Upper lobe of left lung (tissue), 6 donors: ENCODE measurements around the gene ERMP1. TPM values are rescaled to one million over a fixed set of nuclear protein-coding genes. Genes with fewer than 3 reads are reported as not detected.
"Not testable (repeated sequence)": the region's sequence is repeated elsewhere in the genome, so short reads cannot be mapped to it uniquely, and the experiment has no call there.

Experiments used
- ATAC-seq, 2 donors: fragments of 200-7000 bp; cut with Tn5 transposase; one replicate each; pipeline ENCODE4 v1.9.1; 2022; ENCODE audit warnings: mild to moderate bottlenecking in 2 of 2, moderate library complexity in 2 of 2; ENCODE audit not compliant: low FRiP score in 2 of 2
- DNase-seq, 2 donors: peaks; one replicate each; pipeline ENCODE4 v3.0.0-alpha.2; 2019 to 2020
- H3K27ac ChIP-seq, 4 donors: fragments of 200-600 bp; sonication (generic); one replicate each; pipeline ENCODE4 v1.5.1; 2016 to 2019
- H3K27me3 ChIP-seq, 4 donors: fragments of 200-600 bp; sonication (generic); one replicate each; pipeline ENCODE4 v1.5.1; 2017 to 2019
- H3K36me3 ChIP-seq, 4 donors: fragments of 200-600 bp; sonication (generic); one replicate each; pipeline ENCODE4 v1.5.1; 2016 to 2019
- H3K4me1 ChIP-seq, 4 donors: fragments of 200-600 bp; sonication (generic); one replicate each; pipeline ENCODE4 v1.5.1; 2018 to 2019
- H3K4me3 ChIP-seq, 4 donors: fragments of 200-600 bp; sonication (generic); one replicate each; pipeline ENCODE4 v1.5.1; 2017 to 2019; ENCODE audit warnings: mild to moderate bottlenecking in 2 of 4, moderate library complexity in 1 of 4
- H3K9me3 ChIP-seq, 4 donors: fragments of 200-600 bp; sonication (generic); one replicate each; pipeline ENCODE4 v1.5.1; 2018 to 2019
- EP300 ChIP-seq, 4 donors: sonication (generic); formaldehyde crosslinking; IDR thresholded peaks; one replicate each; pipeline ENCODE4 v1.5.1; 2017; ENCODE audit warnings: antibody characterized with exemption in 4 of 4, control low read depth in 2 of 4
- POLR2A ChIP-seq, 4 donors: fragments of 450-650 bp; IDR thresholded peaks; one replicate each; pipeline ENCODE4 v1.5.1; 2016 to 2017; ENCODE audit warnings: antibody characterized with exemption in 4 of 4, mild to moderate bottlenecking in 2 of 4
- POLR2AphosphoS5 ChIP-seq, 2 donors: sonication (generic); formaldehyde crosslinking; IDR thresholded peaks; one replicate each; pipeline ENCODE4 v1.5.1; 2017; ENCODE audit warnings: antibody characterized with exemption in 2 of 2
- WGBS, 2 donors: methylation state at CpG; one replicate each; pipeline ENCODE4 v1.1.5; 2017 to 2018; 5-methylcytosine and 5-hydroxymethylcytosine counted together
- total RNA-seq, 6 donors: library from RNA; depleted of rRNA in 4 of 6; stranded (reverse); fragments of >200 nt in 4 of 6; gene quantifications; one replicate each; pipeline versions ENCODE4 v1.1.0 to v1.2.1, GENCODE V29; 2016 to 2021
- TF ChIP-seq, protein P1 (sequence below), 6 experiments: fragments of 450-650 bp in 4 of 6; fragments of 200-600 bp in 2 of 6; sonication (generic) in 2 of 6; IDR thresholded peaks; one replicate each; pipeline ENCODE4 v1.5.1; 2016 to 2019; ENCODE audit warnings: antibody characterized with exemption in 6 of 6
- donor health status: DM: no; HTN: no; CAD: no; lungs with moderate emphysema.
- donor health status: DM: no; HTN: yes; CAD: no; lungs with severe emphysema.

Gene ERMP1
- total RNA-seq, 6 donors from 2014 or later, result 8.4 to 27.4 (median 20.5) TPM

DNA sequence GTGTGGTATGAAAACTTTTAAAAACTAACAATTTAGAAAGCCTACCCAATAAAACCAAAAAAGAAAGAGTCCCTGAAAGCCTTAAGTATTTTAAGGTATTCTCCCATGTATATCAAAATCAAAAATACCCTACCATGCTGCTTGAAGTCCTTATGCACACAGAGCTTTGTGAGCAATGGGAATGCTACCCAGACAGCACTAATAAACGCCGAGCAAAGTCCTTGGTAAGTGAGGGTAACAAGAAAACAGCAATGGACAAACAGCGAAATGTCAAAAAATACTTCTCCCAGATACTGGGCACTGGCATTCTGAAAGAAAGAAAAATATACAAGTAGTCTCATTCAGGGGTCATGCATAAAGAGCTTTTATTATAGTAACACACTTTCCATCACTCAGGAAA lies 27.4 kb downstream of the ERMP1 start:
- Histone ChIP-seq H3K4me1 (no peaks in the 10 kb centered on the region), H3K9me3 (no peaks in the 10 kb centered on the region), H3K27me3 (no peaks in the 10 kb centered on the region), H3K27ac (no peak overlapping the region), H3K36me3 (peaks cover 0 to 25% (median 3%) of the 10 kb centered on the region in 4 donors), H3K4me3 (no peak overlapping the region)
- 73 to 95% methylated on average over 3 of the region's 3 CpGs for WGBS, 2 donors
- TF ChIP-seq POLR2AphosphoS5 (IDR thresholded peaks at IDR 0.05) (no peak), POLR2A (IDR thresholded peaks at IDR 0.05) (no peak), EP300 (IDR thresholded peaks at IDR 0.05) (no peak)
- TF ChIP-seq, protein P1, sequence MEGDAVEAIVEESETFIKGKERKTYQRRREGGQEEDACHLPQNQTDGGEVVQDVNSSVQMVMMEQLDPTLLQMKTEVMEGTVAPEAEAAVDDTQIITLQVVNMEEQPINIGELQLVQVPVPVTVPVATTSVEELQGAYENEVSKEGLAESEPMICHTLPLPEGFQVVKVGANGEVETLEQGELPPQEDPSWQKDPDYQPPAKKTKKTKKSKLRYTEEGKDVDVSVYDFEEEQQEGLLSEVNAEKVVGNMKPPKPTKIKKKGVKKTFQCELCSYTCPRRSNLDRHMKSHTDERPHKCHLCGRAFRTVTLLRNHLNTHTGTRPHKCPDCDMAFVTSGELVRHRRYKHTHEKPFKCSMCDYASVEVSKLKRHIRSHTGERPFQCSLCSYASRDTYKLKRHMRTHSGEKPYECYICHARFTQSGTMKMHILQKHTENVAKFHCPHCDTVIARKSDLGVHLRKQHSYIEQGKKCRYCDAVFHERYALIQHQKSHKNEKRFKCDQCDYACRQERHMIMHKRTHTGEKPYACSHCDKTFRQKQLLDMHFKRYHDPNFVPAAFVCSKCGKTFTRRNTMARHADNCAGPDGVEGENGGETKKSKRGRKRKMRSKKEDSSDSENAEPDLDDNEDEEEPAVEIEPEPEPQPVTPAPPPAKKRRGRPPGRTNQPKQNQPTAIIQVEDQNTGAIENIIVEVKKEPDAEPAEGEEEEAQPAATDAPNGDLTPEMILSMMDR (IDR thresholded peaks at IDR 0.05), result no peak
- ATAC-seq, result no peak
- DNase-seq, result no peak

DNA sequence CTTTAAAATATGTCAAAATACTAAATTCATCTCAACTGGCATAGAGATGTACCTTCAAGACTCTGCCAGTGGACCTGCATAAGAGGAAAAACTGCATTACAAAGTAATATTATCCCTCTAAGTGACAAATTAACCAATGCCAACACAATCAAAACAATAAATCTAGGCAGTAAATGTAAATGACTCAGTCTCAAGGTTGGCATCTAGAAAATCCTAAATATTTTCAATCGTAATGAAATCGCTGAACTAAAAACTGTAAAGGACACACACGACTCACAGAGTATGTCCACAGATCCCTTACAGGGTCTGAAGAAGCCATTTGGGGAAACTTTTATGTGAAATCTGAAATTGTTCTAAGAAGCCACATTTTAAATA lies 31.2 kb downstream of the ERMP1 start:
- H3K27ac ChIP-seq, result no peak overlapping the region
- H3K4me1 ChIP-seq, result no peaks in the 10 kb centered on the region
- ATAC-seq (no peak), DNase-seq (no peak)
- H3K27me3 ChIP-seq, result no peaks in the 10 kb centered on the region
- H3K36me3 ChIP-seq, result peaks cover 0 to 12% (median 0%) of the 10 kb centered on the region in 4 donors
- TF ChIP-seq, protein P1 (IDR thresholded peaks at IDR 0.05), result no peak
- WGBS, 2 donors, result 87 to 95% methylated on average over 3 of the region's 3 CpGs
- no peak overlapping the region for H3K4me3 ChIP-seq
- no peaks in the 10 kb centered on the region for H3K9me3 ChIP-seq

DNA sequence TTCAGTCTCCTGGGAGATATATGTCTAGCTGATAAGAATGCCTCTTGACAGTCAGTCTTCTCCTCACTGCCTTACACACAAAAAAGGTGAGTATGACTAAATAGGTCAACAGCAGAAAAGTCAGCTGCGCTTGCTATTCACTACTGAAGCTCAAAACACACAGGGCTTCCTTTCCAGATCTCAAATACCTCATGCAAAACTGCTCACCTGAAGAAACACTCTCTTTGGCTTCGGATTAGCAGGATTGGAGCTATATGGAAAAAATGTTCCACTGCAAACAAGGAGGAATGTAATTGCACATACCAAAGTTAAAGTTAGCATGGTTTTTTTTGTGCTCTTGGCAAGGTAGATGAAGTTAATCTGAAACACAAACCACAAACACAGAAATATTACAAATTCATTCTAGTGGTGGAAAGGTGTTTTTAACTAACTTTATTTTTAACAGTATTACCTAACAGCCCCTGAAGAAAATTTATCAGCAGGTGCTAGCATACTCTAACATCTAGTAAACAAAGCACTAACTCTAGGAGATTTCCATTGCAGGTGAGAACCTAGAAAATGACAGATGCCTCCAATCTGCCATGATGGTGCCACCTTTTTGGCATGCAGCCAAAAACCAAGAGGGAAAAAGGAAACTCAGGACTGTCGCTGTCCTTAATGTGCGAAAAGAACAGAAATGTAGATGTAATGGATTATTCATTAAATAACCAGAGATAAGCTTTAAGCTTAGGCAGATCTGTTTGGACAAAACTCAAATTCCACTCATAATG lies 31.8 kb downstream of the ERMP1 start:
- H3K27ac ChIP-seq, result no peak overlapping the region
- DNase-seq (no peak), ATAC-seq (no peak)
- H3K27me3 ChIP-seq, result no peaks in the 10 kb centered on the region
- no peak for TF ChIP-seq POLR2AphosphoS5 (IDR thresholded peaks at IDR 0.05)
- TF ChIP-seq, protein P1 (IDR thresholded peaks at IDR 0.05), result no peak
- no peak for TF ChIP-seq POLR2A (IDR thresholded peaks at IDR 0.05)
- no peak for TF ChIP-seq EP300 (IDR thresholded peaks at IDR 0.05)
- 78 to 83% methylated on average over 4 of the region's 4 CpGs for WGBS, 2 donors
- no peaks in the 10 kb centered on the region for H3K9me3 ChIP-seq
- H3K4me3 ChIP-seq, result no peak overlapping the region
- no peaks in the 10 kb centered on the region for H3K4me1 ChIP-seq
- H3K36me3 ChIP-seq, result peaks cover 0 to 18% (median 0%) of the 10 kb centered on the region in 4 donors

DNA sequence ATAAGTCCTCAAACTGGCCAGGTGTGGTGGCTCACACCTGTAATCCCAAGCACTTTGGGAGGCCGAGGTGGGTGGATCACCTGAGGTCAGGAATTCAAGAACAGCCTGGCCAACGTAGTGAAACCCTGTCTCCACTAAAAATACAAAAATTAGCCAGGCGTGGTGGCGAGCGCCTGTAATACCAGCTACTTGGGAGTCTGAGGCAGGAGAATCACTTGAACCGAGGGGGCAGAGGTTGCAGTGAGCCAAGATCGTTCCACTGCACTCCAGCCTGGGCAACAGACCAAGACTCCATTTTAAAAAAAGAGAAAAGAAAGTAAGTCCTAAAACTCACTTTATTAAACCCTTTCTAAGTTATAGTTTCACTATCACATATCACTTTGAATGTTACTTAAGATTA lies 32.5 kb downstream of the ERMP1 start:
- DNase-seq, H3K4me1 ChIP-seq, H3K9me3 ChIP-seq, ATAC-seq, H3K4me3 ChIP-seq, H3K27ac ChIP-seq, H3K27me3 ChIP-seq: not testable (repeated sequence)
- WGBS, 2 donors, result 85 to 94% methylated on average over 7 of the region's 7 CpGs
- peaks cover 0 to 17% (median 0%) of the 10 kb centered on the region in 4 donors for H3K36me3 ChIP-seq

DNA sequence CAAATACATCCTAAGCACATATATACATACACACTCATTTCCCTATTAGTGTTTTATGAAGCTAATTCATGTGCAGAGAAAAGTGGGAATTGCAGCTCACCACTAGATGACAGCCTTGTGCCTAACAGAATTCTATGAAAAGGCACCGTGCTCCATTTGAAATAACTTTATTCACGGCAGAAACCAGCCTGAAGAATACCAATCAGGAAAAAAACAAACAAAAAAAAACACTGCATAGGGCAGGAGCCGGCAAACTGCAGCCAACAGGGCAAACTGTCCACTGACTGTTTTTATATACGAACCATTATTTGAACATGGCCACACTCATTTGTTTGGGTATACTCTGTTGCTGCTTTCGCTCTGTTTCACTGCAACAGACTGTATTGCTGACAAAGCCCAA lies 33.6 kb downstream of the ERMP1 start:
- no peak for TF ChIP-seq POLR2AphosphoS5 (IDR thresholded peaks at IDR 0.05)
- TF ChIP-seq, protein P1 (IDR thresholded peaks at IDR 0.05), result peak in 4 of 6 experiments; percentile 25 to 42 (median 38)
- H3K4me1 ChIP-seq, result no peaks in the 10 kb centered on the region
- 22 to 29% methylated on average over 5 of the region's 5 CpGs for WGBS, 2 donors
- H3K4me3 ChIP-seq, result peak overlapping the region in 1 of 4 donors; percentile 26
- H3K36me3 ChIP-seq, result peaks cover 0 to 15% (median 0%) of the 10 kb centered on the region in 4 donors
- no peak for ATAC-seq
- H3K27ac ChIP-seq, result no peak overlapping the region
- H3K27me3 ChIP-seq, result no peaks in the 10 kb centered on the region
- no peaks in the 10 kb centered on the region for H3K9me3 ChIP-seq
- no peak for DNase-seq
